Measurements from ENCODE around the gene RAB3IL1.
"Not testable (repeated sequence)": the region's sequence is repeated elsewhere in the genome, so short reads cannot be mapped to it uniquely, and the experiment has no call there.

Gene RAB3IL1, protein sequence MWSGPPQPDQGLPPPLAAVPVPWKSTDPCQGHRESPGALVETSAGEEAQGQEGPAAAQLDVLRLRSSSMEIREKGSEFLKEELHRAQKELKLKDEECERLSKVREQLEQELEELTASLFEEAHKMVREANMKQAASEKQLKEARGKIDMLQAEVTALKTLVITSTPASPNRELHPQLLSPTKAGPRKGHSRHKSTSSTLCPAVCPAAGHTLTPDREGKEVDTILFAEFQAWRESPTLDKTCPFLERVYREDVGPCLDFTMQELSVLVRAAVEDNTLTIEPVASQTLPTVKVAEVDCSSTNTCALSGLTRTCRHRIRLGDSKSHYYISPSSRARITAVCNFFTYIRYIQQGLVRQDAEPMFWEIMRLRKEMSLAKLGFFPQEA

DNA sequence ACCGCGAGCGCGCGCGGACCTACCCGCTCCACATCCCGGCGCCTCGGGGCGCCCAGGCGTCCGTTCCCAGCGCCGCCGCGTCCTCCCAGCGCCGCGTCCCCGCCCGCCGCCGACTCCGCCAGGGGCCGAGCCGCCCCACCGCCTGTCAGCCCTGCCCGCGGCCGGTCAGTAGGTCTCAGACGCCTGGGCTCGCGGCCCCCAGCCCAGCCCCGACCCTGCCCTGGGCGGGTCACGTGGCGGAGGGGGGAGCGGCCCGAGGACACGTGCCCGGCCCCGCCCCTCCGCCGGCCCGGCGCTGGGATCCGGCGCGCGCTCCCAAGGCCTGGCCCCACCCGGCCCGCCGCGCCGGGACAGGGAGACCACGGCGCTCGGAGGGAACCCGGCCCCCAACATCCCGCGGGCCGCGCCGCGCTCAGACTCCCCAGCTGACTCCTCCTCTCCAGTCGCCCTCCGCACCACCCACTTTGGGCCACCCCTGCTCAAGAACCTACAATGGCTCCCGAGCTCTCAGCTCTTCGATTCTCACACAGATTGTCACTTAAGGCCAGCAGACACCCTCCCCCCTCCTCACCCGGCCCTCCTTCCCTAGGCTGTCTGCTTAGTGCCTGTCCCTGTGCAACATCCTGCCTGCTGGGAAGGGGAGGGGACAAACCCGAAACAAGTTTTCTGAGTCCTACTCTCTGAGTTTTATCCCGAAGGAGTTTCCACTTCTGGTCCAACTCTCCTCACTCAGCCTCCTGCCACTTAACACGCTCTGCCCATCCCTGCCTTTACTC is at the start of gene RAB3IL1:
Gene RAB3IL1 (minus strand): TSS at position 233 of the 776 bp plus-strand sequence. CDS start 199 bp downstream, at position 34.
- peak; percentile 37 to 85 (median 65) for DNase-seq

DNA sequence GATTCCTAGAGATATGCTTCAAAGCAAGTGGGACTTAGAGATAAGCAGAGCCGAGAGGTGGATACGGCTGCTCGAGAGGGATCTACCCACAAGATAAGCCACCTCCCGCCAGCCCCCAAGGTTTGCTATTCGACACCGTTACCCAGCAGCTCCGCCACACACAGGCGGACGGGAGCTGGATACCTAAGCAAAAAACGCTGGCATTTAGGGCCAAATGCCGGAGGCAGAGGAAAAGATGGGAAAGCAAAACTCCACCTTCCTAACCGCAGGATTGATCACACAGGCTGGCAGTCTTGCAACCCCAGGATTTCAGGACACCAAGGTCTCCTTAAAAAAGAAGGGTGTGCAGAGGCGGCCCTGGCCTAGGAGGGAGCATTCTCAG is 49.4 kb upstream of the RAB3IL1 start:
- peak; percentile 24 to 36 (median 28) for DNase-seq

DNA sequence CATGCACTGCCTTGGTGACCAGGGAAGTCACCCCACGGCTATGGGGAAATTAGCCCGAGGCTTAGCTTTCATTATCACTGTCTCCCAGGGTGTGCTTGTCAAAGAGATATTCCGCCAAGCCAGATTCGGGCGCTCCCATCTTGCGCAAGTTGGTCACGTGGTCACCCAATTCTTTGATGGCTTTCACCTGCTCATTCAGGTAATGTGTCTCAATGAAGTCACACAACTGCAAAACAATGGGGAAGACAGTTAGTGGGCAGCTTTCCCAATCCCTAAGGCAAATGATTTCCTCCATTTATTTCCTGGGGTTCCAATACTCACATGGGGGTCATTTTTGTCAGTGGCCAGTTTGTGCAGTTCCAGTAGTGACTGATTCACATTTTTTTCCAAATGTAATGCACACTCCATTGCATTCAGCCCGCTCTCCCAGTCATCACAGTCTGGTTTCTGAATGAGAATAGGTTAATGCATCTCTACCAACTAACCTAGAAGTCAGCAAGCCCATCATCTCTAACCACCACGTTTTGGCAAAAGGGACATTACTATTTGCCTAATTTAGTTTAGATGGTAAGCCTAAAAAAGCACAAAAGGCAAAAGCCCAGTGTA is 47.4 kb upstream of the RAB3IL1 start:
- peak; percentile 59 to 66 (median 59) for DNase-seq

DNA sequence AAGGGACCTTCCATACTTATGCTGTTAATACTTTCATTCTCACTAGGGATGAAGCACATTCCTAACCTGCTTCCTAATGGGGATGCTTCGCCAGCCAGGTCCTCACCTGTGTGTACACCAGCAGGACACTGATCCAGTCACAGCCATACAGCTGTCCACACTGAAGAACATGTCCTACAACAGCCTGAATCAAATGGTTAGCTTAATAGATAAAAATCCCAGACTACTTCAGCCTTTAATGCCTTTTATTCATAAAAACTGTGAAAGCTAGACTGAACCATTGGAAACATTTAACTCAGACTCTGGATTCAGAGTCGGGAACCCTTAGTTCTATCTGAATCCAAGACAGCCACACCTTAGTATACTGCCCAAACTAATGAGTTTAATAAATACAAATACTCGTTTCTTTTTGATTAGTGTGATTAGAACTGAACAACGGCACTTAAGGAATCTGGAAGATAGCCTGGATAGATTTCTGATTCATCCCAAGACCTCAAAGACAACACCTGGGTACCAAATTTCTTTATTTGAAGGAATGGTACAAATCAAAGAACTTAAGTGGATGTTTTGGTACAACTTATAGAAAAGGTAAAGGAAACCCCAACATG is 46.8 kb upstream of the RAB3IL1 start:
- DNase-seq, result peak in 1 of 3 donors; percentile 37

DNA sequence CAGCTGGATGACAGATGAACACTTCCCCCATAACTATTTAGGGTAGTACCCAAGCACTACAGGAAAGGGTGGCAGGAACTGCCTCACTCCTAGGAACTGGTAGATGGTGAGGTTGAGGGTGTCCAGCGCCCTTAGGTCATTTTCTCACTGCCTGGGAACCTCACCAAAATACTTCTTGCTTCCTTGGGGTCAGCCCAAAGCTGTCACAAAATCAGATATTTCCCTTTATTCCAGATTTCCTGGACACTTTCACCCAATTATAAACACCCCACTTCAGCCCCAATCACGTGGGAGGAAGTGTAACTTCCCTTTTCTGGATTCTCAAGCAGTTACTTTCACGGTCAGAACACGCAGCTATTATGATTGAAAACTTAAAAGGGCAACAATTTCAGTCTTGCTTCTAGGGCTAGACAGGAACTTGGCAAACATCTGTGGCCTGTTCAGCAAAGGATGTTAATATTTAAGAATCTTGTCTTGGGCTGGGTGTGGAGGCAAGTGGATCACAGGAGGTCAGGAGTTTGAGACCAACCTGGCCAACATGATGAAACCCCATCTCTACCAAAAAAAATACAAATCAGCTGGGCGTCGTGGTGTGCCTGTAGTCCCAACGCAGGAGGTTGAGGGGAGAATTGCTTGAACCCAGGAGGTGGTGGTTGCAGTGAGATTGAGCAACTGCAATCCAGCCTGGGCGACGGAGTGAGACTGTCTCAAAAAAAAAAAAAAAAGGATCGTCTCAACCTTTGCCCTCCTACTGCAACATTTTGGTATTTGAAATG is 46.1 kb upstream of the RAB3IL1 start:
- peak; percentile 86 to 94 (median 92) for DNase-seq

DNA sequence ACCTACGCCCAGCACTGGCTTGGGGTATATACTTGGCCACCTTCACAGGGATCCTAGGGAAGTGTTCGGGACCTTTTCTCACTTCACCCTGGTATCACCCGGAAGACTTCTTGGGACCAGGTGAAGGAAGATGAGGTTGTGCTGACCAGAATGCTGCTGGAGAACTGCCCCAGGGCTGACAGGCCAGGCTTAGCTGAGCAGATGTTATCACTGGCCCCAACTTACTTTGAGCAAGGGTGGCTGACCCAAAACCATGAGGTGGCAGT is 45.6 kb upstream of the RAB3IL1 start:
- DNase-seq, result no peak

DNA sequence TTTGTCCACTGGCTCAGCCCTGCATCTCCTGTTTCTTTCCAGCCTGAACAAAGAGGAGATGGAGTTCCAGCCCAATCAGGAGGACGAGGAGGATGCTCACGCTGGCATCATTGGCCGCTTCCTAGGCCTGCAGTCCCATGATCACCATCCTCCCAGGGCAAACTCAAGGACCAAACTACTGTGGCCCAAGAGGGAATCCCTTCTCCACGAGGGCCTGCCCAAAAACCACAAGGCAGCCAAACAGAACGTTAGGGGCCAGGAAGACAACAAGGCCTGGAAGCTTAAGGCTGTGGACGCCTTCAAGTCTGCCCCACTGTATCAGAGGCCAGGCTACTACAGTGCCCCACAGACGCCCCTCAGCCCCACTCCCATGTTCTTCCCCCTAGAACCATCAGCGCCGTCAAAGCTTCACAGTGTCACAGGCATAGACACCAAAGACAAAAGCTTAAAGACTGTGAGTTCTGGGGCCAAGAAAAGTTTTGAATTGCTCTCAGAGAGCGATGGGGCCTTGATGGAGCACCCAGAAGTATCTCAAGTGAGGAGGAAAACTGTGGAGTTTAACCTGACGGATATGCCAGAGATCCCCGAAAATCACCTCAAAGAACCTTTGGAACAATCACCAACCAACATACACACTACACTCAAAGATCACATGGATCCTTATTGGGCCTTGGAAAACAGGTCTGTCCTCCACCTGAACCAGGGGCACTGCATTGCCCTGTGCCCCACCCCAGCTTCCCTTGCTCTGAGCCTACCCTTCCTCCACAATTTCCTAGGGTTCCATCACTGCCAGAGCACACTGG is 45.0 kb upstream of the RAB3IL1 start:
- peak; percentile 32 to 60 (median 51) for DNase-seq

DNA sequence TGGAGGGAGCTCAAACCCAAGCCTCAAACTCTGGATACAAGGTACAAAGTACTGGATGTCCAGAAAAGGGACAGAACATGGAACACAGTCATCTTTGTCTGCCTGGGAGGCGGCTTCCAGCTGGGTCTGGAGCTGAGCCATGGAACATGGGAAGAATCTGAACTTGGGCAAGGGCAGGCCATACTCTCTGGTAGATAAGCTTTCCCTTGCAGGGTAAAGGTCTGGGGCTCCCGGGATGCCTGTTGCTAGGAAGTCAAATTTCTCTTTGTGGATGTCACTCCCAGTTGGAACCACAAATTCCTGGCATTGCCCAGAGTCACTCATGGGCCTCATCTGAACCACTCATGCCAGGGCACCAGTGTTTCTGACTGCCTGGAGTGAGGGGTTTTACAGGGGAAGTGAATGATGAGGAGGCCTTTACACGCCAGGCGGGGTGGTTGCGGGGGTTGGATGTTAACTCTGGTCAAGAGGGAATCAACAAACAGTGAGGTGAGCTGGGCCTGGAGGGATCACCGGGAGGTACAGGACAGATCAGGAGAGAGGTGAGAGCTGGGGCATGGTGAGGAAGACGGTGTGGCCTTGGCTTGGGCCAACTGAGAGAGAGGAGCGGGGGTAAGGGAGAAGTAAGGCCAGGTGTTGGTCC is 44.3 kb upstream of the RAB3IL1 start:
- peak; percentile 52 to 68 (median 65) for DNase-seq

DNA sequence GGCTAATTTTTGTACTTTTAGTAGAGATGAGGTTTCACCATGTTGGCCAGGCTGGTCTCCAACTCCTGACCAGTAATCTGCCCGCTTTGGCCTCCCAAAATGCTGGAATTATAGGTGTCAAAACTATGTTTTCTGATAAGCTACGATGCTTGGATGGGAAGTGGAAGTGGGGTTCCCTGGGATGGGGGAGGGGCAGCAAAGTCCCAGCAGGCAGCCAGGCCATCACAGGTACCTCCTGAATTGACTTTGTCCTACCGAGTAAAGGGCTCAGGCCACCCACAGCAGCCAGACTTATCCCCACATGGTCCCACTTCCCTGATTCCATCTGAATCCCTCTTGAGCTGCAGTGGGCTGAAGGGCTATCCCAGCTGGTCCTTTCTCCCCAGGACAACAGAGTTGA is 43.2 kb upstream of the RAB3IL1 start:
- no peak for DNase-seq

DNA sequence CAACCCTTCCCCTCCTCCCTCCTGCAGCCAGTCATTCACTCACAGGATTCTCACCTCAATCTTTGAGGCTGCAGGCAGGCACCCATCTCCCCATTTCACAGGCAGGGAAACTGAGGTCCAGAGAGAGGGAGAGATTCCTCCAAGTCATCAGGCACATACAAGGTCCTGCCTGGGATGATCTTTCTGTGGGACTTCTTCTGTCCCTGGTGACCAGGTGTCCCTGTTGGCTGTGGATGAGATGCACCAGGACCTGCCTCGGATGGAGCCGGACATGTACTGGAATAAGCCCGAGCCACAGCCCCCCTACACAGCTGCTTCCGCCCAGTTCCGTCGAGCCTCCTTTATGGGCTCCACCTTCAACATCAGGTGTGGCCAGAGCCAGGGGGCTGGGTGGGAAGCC is 42.3 kb upstream of the RAB3IL1 start:
- no peak for DNase-seq

DNA sequence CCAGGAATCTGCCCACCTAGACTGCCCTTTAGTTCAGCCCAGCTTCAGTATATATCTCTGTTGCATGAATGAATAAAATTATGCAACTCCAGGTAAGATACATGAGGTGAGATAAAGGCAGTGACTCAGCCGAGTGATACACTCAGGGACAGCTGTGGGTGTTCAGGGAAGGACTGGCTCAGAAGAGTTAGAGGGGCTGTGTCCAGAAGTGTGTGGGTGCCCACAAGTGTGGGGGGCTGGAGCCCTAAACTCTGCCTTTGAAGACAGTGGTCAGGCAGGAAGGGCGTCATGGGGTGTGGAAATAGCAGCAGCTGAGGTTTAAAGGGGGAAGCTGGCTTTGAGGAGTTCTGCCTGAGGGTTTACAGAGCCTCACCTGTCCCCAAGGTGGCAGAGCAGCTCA is 41.7 kb upstream of the RAB3IL1 start:
- no peak for DNase-seq

DNA sequence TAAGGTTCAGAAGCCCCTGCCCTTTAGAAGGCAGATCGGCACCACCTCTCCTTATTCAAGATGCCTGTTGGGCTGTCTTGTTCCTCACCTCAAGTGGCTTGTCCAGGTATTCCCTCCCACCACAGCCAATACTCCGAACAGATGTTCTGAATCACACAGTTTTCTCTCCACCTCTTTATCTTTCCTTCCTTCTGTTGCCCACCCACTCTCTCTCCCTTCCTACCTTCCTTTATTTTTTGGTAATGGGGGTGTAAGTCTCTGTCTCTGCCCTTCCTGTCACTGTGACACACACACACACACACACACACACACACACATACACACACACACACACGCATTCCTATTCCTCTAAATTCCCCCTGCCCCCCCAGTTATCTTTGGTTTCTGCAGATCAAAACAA is 41.2 kb upstream of the RAB3IL1 start:
- no peak for DNase-seq

DNA sequence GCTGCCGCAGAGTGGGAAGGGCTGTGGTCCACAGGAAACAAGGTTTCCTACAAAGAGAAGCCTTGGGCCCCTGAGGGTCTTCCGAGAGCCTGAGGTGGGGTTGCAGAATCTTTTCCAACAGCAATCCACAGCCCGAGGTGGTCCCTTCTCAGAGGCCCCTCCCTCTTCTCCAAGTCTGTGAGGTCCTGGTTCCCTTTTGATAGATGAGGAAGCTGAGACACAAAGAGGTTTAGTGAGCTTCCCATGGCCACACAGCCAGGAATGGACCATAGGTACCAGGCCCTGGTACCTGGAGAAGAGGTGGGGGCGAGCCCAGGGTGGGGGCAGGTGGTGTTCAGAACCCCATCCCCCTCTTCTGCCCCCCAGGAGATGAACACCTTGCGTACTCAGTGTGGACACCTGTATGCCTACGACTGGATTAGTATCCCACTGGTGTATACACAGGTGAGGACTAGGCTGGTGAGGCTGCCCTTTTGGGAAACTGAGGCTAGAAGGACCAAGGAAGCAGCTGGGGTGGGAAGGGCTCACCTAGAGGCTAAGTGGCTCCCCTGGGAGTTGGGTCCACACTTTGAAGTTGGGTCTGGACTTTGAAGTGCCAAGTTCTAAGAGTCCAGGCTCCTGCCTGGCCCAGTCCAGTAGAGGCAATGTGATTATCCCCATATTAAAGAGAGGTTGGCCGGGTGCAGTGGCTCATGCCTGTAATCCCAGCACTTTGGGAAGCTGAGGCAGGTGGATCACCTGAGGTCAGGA is 39.8 kb upstream of the RAB3IL1 start:
- DNase-seq, result peak in 1 of 3 donors; percentile 31

DNA sequence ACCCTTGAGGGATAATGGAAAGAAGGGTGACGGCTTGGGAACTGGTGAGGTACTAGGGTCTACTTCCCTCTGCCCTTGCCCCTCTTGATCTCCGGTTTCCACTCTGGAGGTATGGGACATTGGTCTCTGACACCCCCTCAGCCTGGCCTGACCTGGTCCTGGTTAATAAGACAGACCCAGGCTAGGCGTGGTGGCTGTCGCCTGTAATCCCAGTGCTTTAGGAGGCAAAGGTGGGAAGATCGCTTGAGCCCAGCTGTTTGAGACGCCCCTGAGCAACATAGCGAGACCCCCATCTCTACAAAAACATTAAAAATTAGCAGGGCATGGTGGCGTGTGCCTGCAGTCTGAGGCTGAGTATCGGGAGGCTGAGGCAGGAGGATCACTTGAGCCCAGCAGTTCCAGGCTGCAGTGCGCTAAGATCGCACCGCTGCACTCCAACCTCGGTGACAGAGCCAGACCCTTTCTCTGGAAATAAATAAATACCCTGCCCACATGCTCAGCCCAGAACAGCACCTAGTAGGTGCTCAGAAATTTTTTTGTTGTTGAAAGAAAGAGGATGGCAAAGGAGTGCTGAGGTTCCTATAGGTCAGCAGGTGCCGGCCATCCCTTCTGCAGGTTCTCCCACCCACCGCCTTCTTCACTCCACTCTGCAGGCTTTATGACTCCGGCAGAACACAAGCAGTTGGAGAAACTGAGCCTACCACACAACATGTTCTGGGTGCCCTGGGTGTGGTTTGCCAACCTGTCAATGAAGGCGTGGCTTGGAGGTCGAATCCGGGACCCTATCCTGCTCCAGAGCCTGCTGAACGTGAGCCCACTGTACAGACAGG is 39.0 kb upstream of the RAB3IL1 start:
- DNase-seq, result no peak

DNA sequence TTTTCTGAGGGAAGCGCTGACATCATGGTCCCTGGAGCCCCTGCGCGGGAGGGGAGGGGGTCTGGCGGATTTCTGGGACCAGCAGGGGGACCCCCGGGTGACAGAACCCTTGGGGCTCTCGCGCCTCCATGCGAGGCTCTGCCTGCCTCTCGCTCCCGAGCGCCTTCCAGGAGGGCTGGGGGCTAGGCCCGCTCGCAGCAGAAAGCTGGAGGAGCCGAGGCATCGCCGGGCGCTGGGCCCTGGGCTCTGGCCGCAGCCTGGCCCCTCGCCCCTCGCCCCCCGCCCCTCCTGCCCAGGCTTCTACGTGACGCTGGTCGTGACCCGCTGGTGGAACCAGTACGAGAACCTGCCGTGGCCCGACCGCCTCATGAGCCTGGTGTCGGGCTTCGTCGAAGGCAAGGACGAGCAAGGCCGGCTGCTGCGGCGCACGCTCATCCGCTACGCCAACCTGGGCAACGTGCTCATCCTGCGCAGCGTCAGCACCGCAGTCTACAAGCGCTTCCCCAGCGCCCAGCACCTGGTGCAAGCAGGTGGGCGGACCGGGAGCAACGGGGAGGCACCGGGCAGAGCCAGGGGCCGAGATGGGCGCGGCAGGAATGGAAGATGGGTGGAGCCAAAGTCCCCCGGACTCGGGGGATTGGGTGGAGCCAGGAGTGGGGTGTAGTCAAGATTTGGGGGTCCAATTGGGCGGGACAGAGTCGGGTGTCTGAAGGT is 38.2 kb upstream of the RAB3IL1 start:
- DNase-seq, result peak; percentile 36 to 43 (median 39)

DNA sequence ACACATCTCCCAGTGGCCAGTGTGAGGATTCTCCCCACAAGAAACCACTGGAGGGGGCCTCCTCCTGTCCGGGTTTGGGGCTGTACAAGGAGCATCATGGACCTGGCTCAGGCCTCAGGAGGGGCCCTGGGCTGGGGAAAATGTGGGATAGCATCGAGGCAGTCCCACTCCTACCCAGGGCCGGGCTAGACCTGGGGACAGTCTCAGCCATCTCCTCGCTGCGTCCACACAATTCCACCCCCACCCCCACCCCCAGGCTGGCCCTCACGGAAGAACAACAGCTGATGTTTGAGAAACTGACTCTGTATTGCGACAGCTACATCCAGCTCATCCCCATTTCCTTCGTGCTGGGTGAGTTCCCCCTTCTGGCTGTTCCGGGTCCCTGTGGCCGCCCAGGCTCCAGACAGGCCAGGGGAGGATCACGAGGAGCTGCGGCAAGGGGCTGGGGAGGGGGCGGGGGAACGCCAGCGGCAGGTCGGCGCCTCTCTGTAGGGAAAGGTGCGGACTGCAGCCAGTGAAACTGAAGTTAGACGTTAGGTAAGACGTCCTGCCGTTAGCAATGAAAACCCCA is 37.6 kb upstream of the RAB3IL1 start:
- peak; percentile 92 to 93 (median 93) for DNase-seq

DNA sequence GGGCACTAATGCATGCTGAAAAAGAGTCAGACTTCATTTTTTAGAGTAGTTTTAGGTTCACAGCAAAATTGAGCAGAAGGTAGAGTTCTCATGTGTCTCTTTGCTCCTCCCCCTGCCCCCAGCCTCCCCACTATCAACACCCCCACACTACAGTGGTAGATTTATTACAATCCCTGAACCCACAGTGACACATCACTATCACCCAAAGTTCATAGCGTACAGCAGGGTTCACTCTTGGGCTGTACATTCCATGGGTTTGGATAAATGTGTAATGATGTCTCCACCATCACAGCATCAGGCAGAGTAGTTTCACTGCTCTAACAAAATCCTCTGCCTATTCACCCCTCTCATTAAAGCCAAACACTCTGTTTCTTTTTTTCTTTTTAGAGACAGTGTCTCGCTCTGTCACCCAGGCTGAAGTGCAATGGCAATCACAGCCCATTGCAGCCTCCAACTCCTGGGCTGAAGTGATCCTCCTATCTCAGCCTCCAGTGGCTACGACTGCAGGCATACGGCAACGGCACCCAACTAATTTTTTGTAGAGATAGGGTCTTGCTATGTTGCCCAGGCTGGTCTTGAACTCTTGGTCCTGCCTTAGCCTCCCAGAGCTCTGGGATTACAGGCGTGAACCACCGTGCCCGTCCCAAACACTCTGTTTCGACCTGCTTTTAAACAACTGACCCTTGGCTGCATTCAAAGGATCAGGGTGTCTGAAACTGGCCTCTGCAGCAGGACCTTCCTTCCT is 36.9 kb upstream of the RAB3IL1 start:
- peak; percentile 44 to 71 (median 56) for DNase-seq

DNA sequence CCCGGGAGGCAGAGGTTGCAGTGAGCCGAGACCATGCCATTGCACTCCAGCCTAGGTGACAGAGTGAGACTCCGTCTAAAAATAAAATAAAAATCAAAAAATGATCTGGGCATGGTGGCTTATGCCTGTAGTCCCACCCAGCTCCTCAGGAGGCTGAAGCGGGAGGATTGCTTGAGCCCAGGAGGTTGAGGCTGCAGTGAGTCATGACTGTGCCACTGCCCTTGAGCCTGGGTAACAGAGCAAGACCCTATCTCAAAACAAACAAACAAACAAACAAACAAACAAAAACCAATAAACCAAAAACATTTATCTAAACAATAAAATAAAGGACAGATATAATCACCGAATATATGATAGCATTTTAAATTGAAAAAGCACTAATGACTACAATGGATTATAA is 36.3 kb upstream of the RAB3IL1 start:
- DNase-seq, result not testable (repeated sequence)

Data from suppressor macrophage treated with lipopolysaccharide for 1 hour (primary cell).